Activated CD4-positive, alpha-beta T cell treated with anti-CD3 and anti-CD28 coated beads, Interleukin-2, Interleukin-4, amounts not matched to agents 100 ng/mL and 50 ng/mL, durations not matched to agents 16 hours and 8 hours (primary cell): ENCODE measurements around the gene RTKN2.

Experiments
- DNase-seq: peaks from one replicate; pipeline ENCODE4 v3.0.0-alpha.2; 2020; ENCODE audit warnings: low spot score

RTKN2 gene

DNA sequence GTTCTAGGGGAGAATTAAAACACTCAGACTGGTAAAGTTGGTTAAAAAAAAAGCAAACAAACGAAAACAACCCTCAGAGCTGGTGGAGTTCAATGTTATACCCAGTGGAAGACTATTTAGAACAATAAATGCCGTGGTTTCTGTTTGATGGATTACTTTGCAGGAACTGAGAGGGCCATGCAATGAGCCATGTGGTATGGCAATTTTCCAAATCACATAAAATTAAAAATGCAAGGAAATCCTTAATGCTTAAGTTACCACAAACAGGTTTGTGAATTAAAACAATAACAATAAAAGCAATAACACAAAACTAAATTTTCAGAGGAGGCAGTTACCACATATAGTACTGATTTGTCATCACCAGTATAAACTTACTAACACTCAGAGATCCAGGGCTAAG is 96.9 kb downstream of the RTKN2 start:
- DNase-seq, result no peak

DNA sequence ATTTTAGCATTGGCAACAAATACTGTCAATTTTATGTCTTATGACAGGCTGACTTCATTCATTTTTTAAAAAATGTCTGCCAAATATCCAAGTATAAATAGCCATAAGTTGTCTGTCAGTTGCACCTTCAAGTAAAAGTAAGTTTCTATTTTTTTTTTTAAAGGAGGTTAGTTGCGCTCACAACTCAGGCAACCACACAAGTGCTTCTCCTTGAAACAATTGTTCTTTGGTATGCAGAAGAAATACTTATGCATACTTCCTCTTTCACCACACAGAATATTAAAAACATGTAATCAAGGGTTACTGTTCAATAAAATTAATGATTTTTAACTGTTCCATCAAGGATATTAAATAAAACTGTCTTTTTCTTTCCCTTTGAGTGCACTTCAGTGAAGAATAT is 97.9 kb downstream of the RTKN2 start:
- DNase-seq, result no peak

DNA sequence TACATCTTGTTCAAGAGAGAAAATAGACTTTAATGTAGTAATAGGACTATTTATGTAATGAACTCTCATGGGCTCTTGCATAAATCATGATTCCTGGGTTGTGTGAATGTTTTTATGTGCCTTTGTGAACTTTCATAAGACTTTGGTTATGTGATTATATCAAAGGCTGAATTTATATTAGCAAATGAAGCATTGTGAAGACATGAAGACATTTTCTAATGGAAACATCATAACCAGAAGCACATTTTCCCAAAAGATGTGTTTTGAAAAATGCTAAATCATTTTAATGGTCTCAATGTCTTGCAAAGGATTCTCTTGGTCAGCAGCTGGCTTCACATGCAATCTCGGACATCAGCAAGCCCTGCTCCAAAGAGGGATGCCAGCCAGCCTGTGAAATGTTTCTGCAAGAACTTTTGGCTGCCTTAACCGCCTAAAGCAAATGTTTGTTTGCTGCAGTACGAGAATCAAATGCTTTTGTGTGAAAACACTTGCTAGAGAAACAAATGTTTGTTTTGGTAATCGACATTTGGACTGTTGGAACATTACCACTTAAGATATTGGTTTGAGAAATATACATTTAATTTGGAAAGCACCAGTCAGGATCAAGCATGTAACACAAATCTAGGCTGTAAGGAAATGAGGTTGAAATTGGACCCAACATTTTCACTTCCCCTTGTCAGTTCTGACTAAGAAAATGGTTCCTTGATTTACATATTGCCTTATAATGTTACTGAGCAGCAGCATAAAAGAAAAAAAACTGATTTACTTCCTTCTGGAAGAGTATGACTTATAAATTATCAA is 102.1 kb downstream of the RTKN2 start:
- no peak for DNase-seq

DNA sequence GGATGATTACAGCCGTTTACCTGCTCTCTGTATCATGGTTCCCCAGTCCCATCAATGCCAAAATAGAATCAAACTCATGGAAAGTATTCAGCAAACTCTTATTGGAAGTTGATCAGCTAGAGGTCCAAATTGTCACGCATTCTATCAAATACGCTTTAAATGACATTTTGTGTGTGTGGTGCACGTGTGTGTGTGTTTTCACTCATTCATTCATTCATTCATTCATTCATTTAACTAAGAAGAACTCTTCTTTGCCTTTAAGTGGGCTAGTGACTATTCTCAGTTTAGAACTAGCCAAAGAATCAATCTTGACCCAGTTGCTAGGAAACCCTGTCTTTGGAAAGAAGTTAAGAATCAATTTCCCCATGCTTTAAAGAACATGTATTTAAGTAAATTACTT is 102.8 kb downstream of the RTKN2 start:
- no peak for DNase-seq

GRCh38 chr10:62163024-62163423 is 105.6 kb downstream of the RTKN2 start:
- no peak for DNase-seq

- DNase-seq, result no peak
These were observed 106.2 kb downstream of the RTKN2 start for GRCh38 chr10:62162261-62162981.

- DNase-seq, result no peak
These were observed 109.3 kb downstream of the RTKN2 start for GRCh38 chr10:62159351-62159750.

DNA sequence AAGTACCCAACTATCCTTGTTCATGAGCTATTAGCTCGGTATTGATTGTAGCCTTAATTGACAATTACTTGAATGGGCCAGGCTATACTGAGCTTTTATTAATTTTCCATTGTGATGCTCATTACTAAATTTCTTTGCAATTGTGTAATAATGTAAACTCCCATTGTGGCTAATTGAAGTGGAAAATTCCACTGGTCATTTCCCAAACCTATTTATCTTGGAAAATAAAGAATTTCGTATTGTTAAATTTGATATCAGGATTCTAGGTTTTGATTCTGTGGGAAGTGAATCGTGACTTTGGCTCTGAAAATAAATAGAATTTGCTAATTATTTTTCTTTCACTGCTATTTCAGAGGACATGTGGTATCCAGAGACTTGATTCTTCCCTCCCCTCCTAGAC is 111.0 kb downstream of the RTKN2 start:
- DNase-seq, result no peak

- DNase-seq, result no peak
These were observed 113.5 kb downstream of the RTKN2 start for GRCh38 chr10:62155054-62155680.

GRCh38 chr10:62154231-62154630 is 114.4 kb downstream of the RTKN2 start:
- DNase-seq, result no peak

- no peak for DNase-seq
These were observed 115.5 kb downstream of the RTKN2 start for GRCh38 chr10:62153191-62153590.

DNA sequence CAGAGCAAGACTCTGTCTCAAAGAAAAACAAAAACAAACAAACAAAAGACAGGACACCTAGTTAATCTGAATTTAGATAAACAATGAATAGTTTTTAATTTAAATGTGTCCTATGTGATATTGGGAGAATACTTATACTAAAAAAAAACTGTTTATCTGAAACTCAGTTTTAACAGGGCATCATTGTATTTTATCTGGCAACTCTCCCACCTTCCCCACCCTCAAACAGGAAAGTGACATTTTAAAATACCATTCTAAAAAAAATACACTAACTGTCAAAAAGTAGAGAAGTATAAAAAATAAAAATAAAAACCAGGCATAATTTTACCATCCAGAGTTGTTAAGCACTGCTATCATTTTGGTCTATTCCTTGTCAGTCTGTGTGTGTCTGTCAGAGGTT is 119.0 kb downstream of the RTKN2 start:
- no peak for DNase-seq

DNA sequence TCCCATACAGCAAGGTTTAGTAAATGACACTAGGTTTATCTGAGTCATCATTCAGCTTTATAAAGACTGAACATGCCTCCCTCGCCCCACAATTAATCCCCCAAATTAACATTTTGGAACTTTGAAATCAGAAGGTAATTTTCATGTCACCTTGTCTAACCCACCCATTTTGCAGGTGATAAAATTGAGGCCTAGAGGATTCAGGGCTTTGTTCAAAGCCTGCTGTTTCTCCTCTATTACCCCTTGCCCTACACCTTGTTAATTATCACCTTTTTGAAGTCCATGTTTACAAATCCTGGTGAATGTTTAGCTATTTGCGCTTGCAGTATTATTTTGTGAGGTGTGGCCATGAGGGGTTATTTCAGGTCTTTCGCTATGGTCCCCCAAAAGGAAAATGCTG is 120.5 kb downstream of the RTKN2 start:
- DNase-seq, result no peak

- DNase-seq, result no peak
These were observed 121.2 kb downstream of the RTKN2 start for GRCh38 chr10:62147425-62147824.

DNA sequence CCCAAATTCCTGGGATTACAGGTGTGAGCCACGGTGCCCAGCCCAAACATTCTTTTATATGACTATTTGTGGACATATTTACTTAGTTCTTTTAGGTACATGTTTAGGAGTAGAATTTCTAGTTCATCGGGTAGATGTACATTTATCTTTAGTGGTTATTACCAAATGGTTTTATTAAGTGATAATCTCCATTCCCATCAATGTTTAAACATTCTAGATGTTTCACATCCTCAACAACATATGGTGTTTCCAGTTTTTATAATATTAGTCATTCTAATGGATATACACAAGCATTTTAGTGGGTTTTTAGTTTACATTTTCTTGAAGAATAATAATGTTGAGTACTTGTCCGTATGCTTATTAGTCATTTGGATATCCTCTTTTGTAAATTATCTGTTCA is 131.7 kb downstream of the RTKN2 start:
- no peak for DNase-seq

GRCh38 chr10:62133618-62134017 is 135.0 kb downstream of the RTKN2 start:
- DNase-seq, result peak; percentile 59
